Hematopoietic multipotent progenitor cell treated with erythropoietin and hydrocortisone succinate and interleukin-3 and kit ligand, for 15 days (in vitro differentiated cells): ENCODE measurements around the gene C1orf105.
A peak's percentile ranks its signal among the peaks of the same experiment; 100 is the strongest.
"Not testable (repeated sequence)": the region's sequence is repeated elsewhere in the genome, so short reads cannot be mapped to it uniquely, and the experiment has no call there.

Experiments
- DNase-seq: peaks from one replicate; pipeline ENCODE4 v3.0.0-alpha.2; 2015; ENCODE audit warnings: low spot score

The C1orf105 gene

GRCh38 chr1:172487550-172487949, 67.1 kb downstream of the C1orf105 start:
- DNase-seq = no peak

DNA sequence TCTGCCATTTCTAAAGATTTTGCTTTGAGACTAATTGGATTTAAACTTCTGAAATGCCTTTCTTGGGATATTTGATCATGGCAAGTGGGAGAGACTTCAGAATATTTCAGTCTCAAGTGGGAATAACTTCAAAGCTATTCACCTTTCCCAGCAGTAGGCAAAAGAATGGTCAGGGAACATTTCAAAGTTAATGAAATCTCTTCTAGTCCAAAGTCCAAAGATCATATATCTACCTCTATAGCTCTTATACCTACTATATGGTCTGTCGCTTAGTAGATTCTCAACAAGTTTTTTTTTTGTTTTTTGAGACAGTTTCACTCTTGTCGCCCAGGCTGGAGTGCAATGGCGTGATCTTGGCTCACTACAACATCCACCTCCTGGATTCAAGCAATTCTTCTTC, 67.9 kb downstream of the C1orf105 start:
- DNase-seq = no peak

DNA sequence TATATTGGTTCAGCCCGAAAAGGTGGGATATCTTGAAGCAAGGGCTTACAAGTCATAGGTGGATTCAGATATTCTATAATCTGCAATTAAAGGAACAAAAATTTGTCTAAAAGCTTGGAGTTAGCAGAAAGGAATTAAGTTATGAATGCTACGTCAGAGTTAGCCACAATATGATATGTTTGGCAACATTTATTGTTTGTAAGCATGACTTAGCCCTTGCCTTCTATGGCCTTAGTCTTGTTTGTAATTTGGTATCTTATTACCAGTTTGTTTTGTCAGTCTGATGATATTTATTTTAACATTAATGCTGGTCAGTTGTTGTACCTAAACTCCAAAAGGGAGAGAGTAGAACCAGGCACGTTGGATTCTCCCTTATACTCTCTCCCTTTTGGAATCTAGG, 69.4 kb downstream of the C1orf105 start:
- no peak for DNase-seq

- no peak for DNase-seq
These were observed 71.9 kb downstream of the C1orf105 start for GRCh38 chr1:172492421-172492820.

DNA sequence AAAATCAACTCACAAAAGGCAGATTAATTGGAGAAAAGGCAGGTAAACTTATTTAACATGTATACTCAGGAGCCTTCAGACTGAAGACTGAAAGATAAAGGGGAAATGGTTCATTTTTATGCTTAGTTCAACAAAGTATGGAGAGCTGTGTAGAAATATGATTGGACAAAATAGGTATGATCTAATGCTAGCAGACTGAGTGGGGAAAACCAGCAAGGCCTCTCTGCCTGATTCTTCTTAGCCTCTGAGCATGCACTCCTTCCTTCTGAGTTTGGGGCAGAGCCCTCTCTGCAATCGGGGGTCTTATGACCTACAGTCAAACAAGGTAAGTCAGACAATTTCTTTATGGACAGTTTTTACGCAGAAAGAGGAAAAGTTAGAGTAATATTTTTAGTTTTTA, 73.7 kb downstream of the C1orf105 start:
- DNase-seq = no peak

DNA sequence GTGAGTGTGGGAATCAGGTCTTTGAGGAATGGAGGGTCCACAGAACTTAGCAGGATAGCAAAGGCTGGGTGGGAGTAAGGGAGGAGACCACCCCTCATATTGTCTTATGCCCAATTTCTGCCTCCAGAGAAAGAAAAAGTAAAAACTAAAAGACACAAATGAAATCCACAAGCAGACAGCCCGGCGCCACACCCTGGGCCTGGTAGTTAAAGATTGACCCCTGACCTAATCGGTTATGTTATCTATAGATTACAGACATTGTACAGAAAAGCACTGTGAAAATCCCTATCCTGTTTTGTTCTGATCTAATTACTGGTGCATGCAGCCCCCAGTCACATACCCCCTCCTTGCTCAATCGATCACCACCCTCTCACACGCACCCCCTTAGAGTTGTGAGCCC, 75.6 kb downstream of the C1orf105 start:
- DNase-seq = not testable (repeated sequence)

- no peak for DNase-seq
These were observed 76.2 kb downstream of the C1orf105 start for GRCh38 chr1:172496678-172497077.

DNA sequence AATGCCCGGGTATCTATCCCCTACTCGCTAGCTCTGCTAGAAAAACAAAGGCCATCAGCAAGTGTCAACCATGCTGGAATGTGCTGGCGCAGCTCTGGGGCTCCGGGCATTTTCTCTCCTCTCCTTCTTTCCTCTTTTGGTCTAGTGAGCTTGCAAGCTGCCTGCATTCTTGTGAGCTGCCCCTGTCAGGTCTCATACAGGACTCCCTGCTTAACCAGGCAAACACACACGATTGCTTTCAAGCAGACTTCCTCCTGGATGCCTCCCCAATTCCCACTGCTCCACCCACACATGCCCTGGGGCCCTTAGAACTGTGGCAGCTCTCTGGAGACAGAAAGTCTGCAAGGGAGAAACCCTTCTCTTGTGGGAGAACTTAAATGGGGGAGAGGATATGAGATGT, 76.7 kb downstream of the C1orf105 start:
- DNase-seq = no peak

- no peak for DNase-seq
These were observed 78.4 kb downstream of the C1orf105 start for GRCh38 chr1:172498857-172499256.

- peak; percentile 38 for DNase-seq
These were observed 79.2 kb downstream of the C1orf105 start for GRCh38 chr1:172499636-172500141.

- no peak for DNase-seq
These were observed 79.7 kb downstream of the C1orf105 start for GRCh38 chr1:172500207-172500606.

DNA sequence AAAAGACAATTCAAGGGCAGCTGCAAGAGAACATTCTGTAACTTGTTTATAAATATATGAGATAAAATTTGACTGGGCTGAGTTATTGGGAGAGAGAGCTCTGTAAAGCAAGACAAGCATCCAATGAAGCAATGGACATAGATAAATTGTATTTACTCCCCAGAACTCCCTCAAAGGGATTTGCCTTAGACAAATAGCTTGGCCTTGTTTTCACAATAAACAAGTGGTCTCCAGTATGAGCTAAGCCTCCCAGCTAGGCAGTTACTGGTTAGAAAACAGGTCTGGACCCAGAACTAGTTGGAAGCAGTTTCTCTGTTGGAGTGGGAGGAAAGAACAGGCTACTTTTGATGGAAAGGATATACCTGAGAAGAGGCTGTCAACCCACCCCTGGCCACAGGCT, 87.3 kb downstream of the C1orf105 start:
- no peak for DNase-seq

GRCh38 chr1:172510479-172510878, 90.0 kb downstream of the C1orf105 start:
- no peak for DNase-seq

DNA sequence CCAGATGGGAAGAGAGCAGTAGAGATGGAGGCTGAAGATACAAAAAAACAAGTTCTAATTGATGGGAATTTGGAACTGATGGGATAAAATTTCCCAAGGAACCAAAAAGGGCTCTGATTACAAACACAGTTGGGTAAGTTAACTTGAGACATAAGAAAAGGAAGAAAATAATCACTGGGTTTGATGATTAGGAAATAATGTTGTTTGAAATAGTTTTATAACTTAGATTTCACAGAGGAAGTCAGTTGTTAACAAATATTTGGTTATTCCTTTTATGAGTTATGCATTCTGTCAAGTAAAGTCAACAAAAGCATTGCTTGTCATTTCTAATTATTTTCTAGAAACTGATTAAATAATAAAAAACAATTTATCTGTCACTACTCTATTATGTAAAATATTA, 92.1 kb downstream of the C1orf105 start:
- no peak for DNase-seq

DNA sequence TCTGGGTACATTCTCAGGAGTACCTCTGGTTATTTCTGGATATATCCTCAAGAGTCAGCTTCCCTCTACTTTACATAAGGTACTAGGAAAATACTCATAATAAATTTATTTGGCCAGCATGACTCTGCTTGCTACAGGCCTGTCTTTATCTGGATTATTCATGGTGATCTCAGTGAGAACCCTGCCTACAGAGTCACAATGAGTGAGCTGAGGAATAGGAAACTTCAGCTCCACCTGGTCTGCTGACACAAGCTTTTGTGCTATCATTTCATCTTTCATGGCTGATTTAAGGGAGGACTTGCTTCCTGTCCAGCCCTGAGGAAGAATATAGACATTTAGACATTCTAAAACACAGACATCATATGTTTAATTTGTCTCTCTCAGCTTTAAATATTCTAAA, 93.0 kb downstream of the C1orf105 start:
- DNase-seq = peak; percentile 42

DNA sequence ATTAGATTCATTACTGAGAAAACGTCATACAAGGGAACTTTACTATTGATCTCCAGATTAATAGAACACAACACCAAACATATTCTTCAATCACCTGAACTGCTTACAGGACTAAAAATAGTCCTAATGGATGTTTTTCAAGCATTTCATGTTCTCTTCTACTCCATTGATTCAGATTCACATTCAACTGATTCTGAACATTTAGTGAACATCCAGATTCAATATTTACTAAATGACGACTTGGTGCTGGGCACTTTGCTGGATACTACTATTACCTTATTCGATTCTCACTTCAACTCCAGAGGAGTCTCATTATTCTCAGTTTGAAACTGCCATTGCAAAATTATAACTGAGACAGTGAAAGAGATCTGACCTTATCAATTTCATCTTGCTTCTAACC, 93.6 kb downstream of the C1orf105 start:
- DNase-seq = no peak

DNA sequence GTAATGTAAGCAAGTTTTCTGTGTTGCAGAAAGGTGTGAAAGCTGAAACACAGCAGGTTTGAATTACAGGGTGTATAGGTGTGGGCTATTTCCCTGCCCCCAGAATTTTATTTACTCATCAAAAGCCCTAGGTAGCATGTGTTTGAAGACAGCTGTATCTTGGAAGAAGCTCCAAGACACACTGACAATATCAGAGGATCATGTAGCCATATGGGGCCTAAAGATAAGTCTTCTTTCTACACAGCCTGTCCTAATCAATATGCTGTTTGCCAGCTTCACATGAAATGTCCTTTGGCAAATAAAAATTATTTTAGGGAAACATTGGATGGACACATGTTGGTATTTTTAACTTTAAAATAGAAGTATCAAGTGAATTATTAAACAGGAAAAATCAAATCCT, 95.0 kb downstream of the C1orf105 start:
- DNase-seq = peak; percentile 83

DNA sequence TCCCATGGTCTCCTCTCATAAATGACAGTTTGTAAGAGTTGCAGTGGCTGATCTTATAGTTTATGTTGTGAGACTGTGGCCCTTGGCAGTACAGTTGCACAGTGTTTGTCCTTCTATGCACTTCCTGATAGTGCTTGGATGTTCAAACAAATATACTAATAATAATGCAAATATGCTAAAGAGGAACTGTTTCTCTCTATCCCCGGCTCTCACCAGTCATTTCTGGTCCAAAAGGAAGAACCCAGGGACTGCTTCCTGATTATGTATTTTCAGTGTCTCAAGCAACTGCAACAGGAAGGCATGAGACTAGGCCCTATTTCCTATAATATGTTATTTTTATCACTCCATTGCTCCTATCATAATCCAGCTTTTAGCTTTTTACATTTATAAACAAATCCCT, 95.4 kb downstream of the C1orf105 start:
- DNase-seq = no peak

- DNase-seq = no peak
These were observed 96.6 kb downstream of the C1orf105 start for GRCh38 chr1:172517081-172517480.

DNA sequence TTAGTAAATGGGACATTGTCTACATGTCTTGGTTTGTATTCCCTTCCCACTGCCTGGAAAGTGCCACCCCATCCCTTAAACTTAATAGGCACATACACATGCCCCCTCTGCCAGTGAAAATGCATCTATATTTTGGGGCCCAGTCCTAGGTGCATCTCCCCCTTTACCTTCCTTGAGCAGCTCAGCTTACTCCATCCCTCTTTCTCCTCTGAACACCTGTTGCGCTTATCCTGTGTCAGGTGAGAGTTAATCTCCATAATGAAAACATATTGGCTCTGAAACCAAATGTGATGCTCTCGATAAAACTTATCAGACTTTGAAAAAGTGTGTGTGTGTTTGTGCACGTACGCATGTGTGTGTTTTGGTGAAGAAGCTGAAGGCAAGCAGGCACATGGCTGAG, 97.1 kb downstream of the C1orf105 start:
- no peak for DNase-seq
